Breast epithelium (tissue), 4 donors: Measurements from ENCODE around the gene CD58. TPM values are rescaled to one million over a fixed set of nuclear protein-coding genes. Genes with fewer than 3 reads are reported as not detected.

Source experiments
- DNase-seq, 2 donors: peaks; one replicate each; pipeline ENCODE4 v3.0.0-alpha.2; 2019; ENCODE audit warnings: low spot score in 2 of 2
- H3K27ac ChIP-seq, 2 donors: fragments of 200-600 bp; sonication (generic) in 1 of 2; one replicate each; pipeline ENCODE4 v1.5.1; 2016 to 2019; ENCODE audit warnings: mild to moderate bottlenecking in 1 of 2
- H3K27me3 ChIP-seq, 2 donors: fragments of 200-600 bp; sonication (generic) in 1 of 2; one replicate each; pipeline versions ENCODE4 v1.5.1 to v1.6.0; 2017 to 2019; ENCODE audit warnings: control low read depth in 1 of 2, mild to moderate bottlenecking in 1 of 2
- H3K36me3 ChIP-seq: fragments of 200-600 bp; one replicate; pipeline ENCODE4 v1.5.1; 2019
- H3K4me1 ChIP-seq, 2 donors: fragments of 200-600 bp; sonication (generic); one replicate each; pipeline ENCODE4 v1.5.1; 2016 to 2019; ENCODE audit warnings: control low read depth in 1 of 2
- H3K4me3 ChIP-seq, 3 donors: fragments of 200-600 bp; sonication (generic); 1 replicate in 2 of 3; 2 replicates in 1 of 3; pipeline ENCODE4 v1.5.1; 2016 to 2019; ENCODE audit warnings: mild to moderate bottlenecking in 3 of 3, moderate library complexity in 2 of 3
- H3K9me3 ChIP-seq, 2 donors: fragments of 200-600 bp; sonication (generic) in 1 of 2; one replicate each; pipeline ENCODE4 v1.5.1; 2016 to 2019; ENCODE audit warnings: control low read depth in 1 of 2
- CTCF ChIP-seq, 3 donors: fragments of 450-650 bp; IDR thresholded peaks; one replicate each; pipeline ENCODE4 v1.5.1; 2016 to 2017; ENCODE audit warnings: antibody characterized with exemption in 3 of 3, mild to moderate bottlenecking in 3 of 3, moderate library complexity in 3 of 3
- POLR2A ChIP-seq: fragments of 450-650 bp; IDR thresholded peaks from one replicate; pipeline ENCODE4 v1.6.1; 2016; ENCODE audit warnings: antibody characterized with exemption, mild to moderate bottlenecking, moderate library complexity
- POLR2AphosphoS5 ChIP-seq, 3 donors: sonication (generic); formaldehyde crosslinking; IDR thresholded peaks; one replicate each; pipeline ENCODE4 v1.6.1; 2017; ENCODE audit warnings: antibody characterized with exemption in 3 of 3
- intact Hi-C: fragments of 100-400 bp; cut with DNase I; formaldehyde crosslinking; loops from one replicate; pipeline ENCODE4 v1.15.1; 2023; ENCODE audit warnings: low total_unique reads
- total RNA-seq, 3 donors: library from RNA; depleted of rRNA; stranded (reverse); fragments of >200 nt; gene quantifications; one replicate each; pipeline ENCODE4 v1.1.0, GENCODE V29; 2016

CD58 gene
- total RNA-seq, 3 donors from 2014 or later = 22.0 to 31.4 (median 31.3) TPM

GRCh38 chr1:116498789-116499628 lies 71.8 kb downstream of the CD58 start:
- no peak overlapping the region for H3K4me3 ChIP-seq
- H3K36me3 ChIP-seq = no peaks in the 10 kb centered on the region
- no peak for DNase-seq
- H3K9me3 ChIP-seq = no peaks in the 10 kb centered on the region
- TF ChIP-seq POLR2A = no peak
- TF ChIP-seq CTCF (IDR thresholded peaks at IDR 0.05) = peak; percentile 67 to 95 (median 94)
- H3K27ac ChIP-seq = no peak overlapping the region
- intact Hi-C loops = no loop called here
- no peaks in the 10 kb centered on the region for H3K27me3 ChIP-seq
- no peaks in the 10 kb centered on the region for H3K4me1 ChIP-seq

- no peaks in the 10 kb centered on the region for H3K27me3 ChIP-seq
- no peaks in the 10 kb centered on the region for H3K36me3 ChIP-seq
- no peaks in the 10 kb centered on the region for H3K4me1 ChIP-seq
- intact Hi-C loops = no loop called here
- no peak for TF ChIP-seq POLR2AphosphoS5 (IDR thresholded peaks at IDR 0.05)
- no peak for TF ChIP-seq POLR2A
- TF ChIP-seq CTCF (IDR thresholded peaks at IDR 0.05) = no peak
- H3K27ac ChIP-seq = peak overlapping the region in 1 of 2 donors; percentile 29
- DNase-seq = no peak
- no peak overlapping the region for H3K4me3 ChIP-seq
- no peaks in the 10 kb centered on the region for H3K9me3 ChIP-seq
Measured at GRCh38 chr1:116497656-116498055, 73.2 kb downstream of the CD58 start.

GRCh38 chr1:116496898-116497297 lies 73.9 kb downstream of the CD58 start:
- Histone ChIP-seq H3K27me3 (no peaks in the 10 kb centered on the region), H3K4me1 (no peaks in the 10 kb centered on the region), H3K4me3 (no peak overlapping the region), H3K9me3 (no peaks in the 10 kb centered on the region), H3K27ac (no peak overlapping the region), H3K36me3 (no peaks in the 10 kb centered on the region)
- intact Hi-C loops = no loop called here
- no peak for DNase-seq
- TF ChIP-seq CTCF (IDR thresholded peaks at IDR 0.05) (no peak), POLR2AphosphoS5 (IDR thresholded peaks at IDR 0.05) (no peak), POLR2A (no peak)

GRCh38 chr1:116496380-116496779 lies 74.4 kb downstream of the CD58 start:
- Histone ChIP-seq H3K4me3 (no peak overlapping the region), H3K27ac (peak overlapping the region; percentile 2 to 16), H3K9me3 (no peaks in the 10 kb centered on the region), H3K36me3 (no peaks in the 10 kb centered on the region), H3K4me1 (no peaks in the 10 kb centered on the region), H3K27me3 (no peaks in the 10 kb centered on the region)
- intact Hi-C loops = no loop called here
- no peak for DNase-seq
- TF ChIP-seq POLR2AphosphoS5 (IDR thresholded peaks at IDR 0.05) (no peak), POLR2A (no peak), CTCF (IDR thresholded peaks at IDR 0.05) (no peak)

- Histone ChIP-seq H3K27ac (peak overlapping the region; percentile 2 to 21), H3K36me3 (no peaks in the 10 kb centered on the region), H3K9me3 (no peaks in the 10 kb centered on the region), H3K4me1 (peaks cover 0 to 3% of the 10 kb centered on the region in 2 donors), H3K27me3 (no peaks in the 10 kb centered on the region), H3K4me3 (no peak overlapping the region)
- no peak for DNase-seq
- intact Hi-C loops = no loop called here
- TF ChIP-seq POLR2A = no peak
- no peak for TF ChIP-seq POLR2AphosphoS5 (IDR thresholded peaks at IDR 0.05)
Measured at GRCh38 chr1:116495535-116495934, 75.3 kb downstream of the CD58 start.
